OCI-LY1 (cell line): Measurements from ENCODE around the gene TXNRD2.

Experiments
- CTCF ChIP-seq: fragments of 200-600 bp; sonication (generic), shearing (Covaris generic); IDR thresholded peaks from 2 replicates; pipeline ENCODE4 v1.5.1; 2017; ENCODE audit warnings: mild to moderate bottlenecking, antibody characterized with exemption, low read length, moderate library complexity, mixed read lengths
- EZH2 ChIP-seq: fragments of 200-600 bp; sonication (generic), shearing (Covaris generic); IDR thresholded peaks from 2 replicates; pipeline ENCODE4 v1.8.0; 2017; ENCODE audit warnings: borderline replicate concordance, mixed run types, mild to moderate bottlenecking, antibody characterized with exemption, low read length, moderate library complexity, mixed read lengths

DNA sequence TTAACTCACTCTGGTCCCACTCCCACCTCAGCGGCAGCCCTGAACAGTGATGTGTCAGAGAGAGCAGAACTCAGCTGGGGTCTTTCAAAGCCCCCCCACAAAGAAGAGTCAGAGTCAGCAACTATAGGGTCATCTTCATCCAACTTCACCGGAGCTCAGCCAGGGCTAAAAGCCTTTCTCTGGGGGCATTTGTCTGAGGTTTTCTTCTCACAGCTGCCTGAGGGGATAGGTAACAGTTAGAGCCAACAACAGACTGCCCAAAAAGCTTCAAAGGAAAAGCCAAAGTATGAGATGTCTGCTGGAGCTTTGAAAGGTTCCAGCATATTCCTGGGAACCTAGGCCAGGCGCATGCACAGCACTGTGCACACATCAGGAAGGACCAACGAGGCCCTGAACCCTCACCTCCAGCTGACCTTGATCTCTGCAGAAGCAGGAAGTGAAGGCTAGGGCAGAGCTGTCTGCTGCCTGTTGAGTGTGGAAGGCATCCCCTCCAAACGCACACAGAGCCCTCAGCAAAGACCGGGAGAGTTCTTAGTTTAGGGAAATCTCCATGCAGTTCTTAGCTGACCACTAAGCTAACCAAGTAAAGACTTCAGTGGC lies 28.2 kb downstream of the TXNRD2 start:
- TF ChIP-seq CTCF (no peak), EZH2 (no peak)
